Epithelial cell of proximal tubule (primary cell): Measurements from ENCODE around the gene FAM53A. TPM values are rescaled to one million over a fixed set of nuclear protein-coding genes. Genes with fewer than 3 reads are reported as not detected.
"Not testable (repeated sequence)": the region's sequence is repeated elsewhere in the genome, so short reads cannot be mapped to it uniquely, and the experiment has no call there.

Source experiments
- DNase-seq: peaks from one replicate; pipeline ENCODE4 v3.0.0-alpha.2; 2011; ENCODE audit warnings: low read depth
- H3K4me3 ChIP-seq: 2 replicates; pipeline ENCODE4 v1.5.1; 2011; ENCODE audit warnings: low read depth, mild to moderate bottlenecking, low read length
- total RNA-seq: library from RNA; depleted of rRNA; stranded (reverse); fragments of >200 nt; gene quantifications from 2 replicates; pipeline ENCODE4 v1.2.3, GENCODE V29; 2015
- TF ChIP-seq, protein P1 (sequence below): conservative IDR thresholded peaks from 2 replicates; pipeline ENCODE4 v1.5.1; 2012; ENCODE audit warnings: low read depth, mild to moderate bottlenecking, low read length

FAM53A gene
- total RNA-seq, 1 donor from 2014 or later, result 2.5 TPM

DNA sequence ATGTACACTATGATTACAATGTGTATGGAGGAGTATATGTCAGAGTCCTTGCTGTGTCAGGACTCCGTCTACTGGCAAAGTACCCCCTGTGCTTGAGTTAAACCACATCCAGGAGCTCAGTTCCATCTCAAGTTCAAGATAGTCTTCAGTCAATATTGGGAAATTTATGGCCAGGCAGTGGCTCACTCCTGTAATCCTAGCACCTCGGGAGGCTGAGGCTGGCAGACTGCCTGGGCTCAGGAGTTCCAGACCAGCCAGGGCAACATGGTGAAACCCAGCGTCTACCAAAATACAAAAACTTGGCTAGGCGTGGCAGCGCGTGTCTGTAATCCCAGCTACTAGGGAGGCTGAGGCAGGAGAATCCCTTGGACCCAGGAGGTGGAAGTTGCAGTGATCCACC is 22.2 kb upstream of the FAM53A start:
- TF ChIP-seq, protein P1, sequence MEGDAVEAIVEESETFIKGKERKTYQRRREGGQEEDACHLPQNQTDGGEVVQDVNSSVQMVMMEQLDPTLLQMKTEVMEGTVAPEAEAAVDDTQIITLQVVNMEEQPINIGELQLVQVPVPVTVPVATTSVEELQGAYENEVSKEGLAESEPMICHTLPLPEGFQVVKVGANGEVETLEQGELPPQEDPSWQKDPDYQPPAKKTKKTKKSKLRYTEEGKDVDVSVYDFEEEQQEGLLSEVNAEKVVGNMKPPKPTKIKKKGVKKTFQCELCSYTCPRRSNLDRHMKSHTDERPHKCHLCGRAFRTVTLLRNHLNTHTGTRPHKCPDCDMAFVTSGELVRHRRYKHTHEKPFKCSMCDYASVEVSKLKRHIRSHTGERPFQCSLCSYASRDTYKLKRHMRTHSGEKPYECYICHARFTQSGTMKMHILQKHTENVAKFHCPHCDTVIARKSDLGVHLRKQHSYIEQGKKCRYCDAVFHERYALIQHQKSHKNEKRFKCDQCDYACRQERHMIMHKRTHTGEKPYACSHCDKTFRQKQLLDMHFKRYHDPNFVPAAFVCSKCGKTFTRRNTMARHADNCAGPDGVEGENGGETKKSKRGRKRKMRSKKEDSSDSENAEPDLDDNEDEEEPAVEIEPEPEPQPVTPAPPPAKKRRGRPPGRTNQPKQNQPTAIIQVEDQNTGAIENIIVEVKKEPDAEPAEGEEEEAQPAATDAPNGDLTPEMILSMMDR, result no peak
- H3K4me3 ChIP-seq, result no peak overlapping the region
- no peak for DNase-seq

DNA sequence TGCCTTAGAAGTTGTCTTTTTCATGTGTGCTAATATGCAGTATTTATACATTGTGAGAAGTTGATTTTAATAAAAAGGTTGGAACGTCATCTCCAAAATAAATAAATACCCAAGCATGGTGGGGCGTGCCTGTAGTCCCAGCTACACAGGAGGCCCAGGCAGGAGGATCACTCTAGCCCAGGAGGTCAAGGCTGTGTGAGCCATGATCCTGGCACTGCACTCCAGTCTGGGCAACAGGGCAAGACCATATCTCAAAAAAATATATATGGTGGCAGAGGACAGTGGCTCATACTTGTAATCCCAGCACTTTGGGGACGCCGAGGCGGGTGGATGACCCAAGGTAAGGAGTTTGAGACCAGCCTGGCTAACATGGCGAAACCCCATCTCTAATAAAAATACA is 21.6 kb upstream of the FAM53A start:
- TF ChIP-seq, protein P1, result no peak
- H3K4me3 ChIP-seq, result no peak overlapping the region
- DNase-seq, result no peak

DNA sequence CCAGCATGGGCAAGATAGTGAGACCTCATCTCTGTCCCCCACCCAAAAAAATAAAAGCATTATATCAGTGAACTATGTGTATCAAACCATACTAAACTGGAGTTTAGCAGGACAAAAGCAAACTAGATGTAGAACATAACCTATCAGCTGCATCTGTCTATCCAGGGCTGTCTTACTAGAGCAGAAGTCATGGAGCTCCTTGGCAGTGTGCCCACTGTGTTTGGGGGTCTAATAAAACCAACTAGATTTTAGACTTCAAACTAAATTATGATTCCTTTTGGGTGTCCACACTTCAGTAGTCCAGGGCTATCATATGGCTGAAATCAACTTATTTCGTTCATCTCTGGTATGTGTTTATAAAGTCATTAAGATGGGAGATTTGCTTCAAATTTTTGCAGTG is 19.8 kb upstream of the FAM53A start:
- DNase-seq, result no peak
- no peak overlapping the region for H3K4me3 ChIP-seq
- TF ChIP-seq, protein P1, result no peak

DNA sequence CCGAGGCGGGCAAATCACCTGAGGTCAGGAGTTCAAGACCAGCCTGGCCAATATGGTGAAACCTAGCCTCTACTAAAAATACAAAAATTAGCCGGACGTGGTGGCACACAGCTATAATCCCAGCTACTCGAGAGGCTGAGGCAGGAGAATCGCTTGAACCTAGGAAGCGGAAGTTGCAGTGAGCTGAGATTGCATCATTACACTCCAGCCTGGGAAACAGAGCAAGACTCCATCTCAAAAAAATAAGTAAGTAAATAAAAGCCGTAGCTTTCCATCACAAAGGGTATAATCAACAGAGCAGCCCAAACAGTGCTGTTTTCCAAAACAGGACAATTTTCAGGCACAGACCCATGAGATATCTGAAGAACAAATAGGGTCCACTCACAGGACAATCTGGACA is 17.6 kb upstream of the FAM53A start:
- not testable (repeated sequence) for H3K4me3 ChIP-seq, DNase-seq

DNA sequence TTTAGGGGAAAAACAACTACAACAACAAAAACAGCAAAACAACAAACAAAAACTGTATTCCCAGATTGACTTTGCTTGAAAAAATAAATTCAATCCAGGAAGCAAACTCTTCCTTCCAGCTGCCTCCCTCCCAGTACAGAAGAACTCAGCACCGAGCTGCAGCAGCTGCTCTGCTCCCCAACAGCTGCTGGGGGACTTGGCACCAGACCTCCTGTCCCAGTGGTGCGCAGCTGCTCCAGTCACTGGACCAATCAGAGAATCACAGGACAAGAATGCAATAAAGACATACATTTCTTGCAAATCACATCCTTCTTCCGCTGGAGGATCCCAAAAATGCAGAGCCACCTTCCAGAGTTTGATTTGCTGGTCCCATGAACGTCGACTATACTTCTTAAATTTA is 11.8 kb upstream of the FAM53A start:
- TF ChIP-seq, protein P1, result no peak
- no peak overlapping the region for H3K4me3 ChIP-seq
- DNase-seq, result no peak

DNA sequence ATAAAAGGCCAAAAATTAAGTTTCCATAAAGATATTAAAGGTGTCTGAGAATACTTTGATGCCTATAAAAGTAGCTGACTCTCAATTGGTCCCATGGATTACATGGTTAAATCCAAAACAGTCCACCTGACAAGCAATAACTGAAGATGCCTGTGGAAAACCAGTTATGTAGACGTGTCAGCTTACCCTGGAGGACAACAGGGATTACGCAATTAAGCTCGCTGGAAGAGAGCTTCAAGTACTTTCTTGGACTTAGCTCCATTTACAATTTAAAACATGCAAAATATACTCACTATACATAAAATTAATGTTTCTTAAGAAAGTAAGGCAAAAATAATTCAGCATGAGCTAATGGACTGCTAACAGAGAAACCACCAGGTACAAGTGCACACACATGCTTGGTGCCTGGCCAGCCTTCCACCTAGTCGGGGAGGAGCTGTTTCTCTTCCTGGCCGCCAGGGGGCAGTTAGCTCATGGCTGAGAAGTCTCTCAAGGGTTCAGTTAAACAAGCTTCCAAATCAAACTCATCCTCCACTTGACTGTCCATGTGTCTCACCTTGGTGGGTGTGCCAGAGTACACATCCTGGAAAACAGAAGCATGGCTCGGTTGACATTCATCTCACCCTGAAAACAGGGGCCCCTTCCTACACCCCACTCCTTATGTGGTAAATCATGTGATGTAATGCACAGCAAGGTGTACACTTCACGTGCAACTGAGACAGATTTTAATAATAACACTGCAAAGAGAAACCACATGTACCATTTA is 9.2 kb upstream of the FAM53A start:
- TF ChIP-seq, protein P1, result peak; percentile 98
- DNase-seq, result peak; percentile 26
- no peak overlapping the region for H3K4me3 ChIP-seq

DNA sequence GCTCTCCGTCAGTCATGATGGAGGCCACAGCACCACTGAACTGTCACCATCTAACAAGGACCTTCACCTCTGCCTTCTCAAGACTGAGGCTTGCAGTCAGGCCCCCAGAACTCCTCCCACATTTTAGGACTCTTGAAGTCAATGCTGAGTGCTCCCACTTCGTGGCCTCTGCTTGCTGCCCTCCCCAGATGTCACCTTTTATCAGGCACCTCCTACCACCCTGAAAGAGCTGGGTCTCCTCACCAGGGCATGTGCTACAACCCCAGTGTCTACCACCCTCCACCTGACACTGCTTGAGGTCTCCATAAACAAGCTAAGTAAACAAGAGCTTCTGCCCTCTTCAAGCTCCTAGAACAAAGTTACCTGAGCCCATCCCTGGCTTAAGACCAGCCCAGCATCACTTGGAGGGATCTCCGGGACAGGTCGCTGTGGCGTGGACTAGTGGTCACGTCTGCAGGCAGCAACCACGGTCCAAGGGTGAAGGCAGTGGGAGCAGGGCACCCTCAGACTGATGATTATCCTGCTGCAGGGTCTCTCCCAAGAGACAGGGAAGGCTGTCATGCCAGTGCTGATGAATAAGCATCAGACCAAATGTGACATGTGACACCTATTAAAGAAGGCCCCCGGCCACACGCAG is 7.7 kb upstream of the FAM53A start:
- TF ChIP-seq, protein P1, result no peak
- H3K4me3 ChIP-seq, result no peak overlapping the region
- DNase-seq, result no peak
